CD1c-positive myeloid dendritic cell (primary cell): ENCODE measurements around the gene TNNI3K.

Experiments
- DNase-seq: peaks from one replicate; pipeline ENCODE4 v3.0.0-alpha.2; 2016; ENCODE audit errors: extremely low spot score

Gene TNNI3K

DNA sequence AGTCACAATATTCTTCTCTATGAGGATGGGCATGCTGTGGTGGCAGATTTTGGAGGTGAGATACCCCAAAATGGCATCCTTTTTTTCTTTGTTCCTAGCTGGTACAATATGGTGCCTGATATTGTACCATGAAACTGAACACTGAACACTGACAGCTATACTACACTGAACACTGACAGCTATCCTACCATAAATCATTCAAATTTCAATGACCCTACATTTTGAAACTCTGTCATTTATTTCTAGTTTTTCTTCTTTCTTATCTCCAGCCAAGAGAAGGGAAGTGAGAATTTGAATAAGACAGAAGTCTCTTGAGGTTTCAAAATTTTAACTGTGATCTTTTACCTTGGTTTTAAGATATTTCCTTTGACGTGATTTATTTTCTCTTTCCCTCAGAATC lies 200.9 kb downstream of the TNNI3K start:
- DNase-seq = no peak

DNA sequence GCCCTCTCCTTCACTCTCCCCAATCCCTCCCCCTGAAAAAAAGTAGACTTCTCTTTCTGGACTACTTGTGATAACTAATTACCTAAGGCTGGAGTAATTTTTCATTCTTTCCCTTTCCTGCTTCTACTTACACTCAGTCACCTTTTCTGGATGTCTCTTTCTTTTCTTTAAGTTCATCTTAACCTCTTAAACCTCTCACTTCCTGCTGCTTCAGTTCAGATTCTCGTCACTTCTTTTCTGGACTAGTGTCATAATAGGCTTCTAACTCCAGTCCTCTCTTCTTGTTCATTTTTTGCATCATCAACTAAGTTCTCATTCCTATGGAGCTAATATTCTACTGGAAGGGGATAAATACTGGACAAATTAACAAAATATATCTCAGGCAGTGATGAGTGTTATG lies 201.8 kb downstream of the TNNI3K start:
- no peak for DNase-seq

DNA sequence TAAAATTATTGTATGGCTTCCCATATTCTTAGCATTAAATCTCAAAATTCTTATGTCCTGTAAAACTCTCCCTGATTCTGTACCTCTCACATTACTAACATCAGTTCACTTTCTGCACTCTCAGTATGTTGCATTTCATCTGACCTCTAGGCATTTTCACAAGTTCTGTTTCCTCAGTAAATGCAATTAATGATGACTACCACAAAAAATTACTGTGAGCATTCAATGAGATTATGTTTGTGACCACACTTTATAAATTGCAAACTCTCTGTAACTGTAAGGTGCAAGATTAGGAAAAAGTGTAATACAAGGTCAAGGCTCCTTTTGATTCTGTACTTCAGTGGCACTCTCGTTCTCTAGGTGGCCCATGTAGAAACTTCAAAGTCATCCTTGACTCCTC lies 216.8 kb downstream of the TNNI3K start:
- no peak for DNase-seq

DNA sequence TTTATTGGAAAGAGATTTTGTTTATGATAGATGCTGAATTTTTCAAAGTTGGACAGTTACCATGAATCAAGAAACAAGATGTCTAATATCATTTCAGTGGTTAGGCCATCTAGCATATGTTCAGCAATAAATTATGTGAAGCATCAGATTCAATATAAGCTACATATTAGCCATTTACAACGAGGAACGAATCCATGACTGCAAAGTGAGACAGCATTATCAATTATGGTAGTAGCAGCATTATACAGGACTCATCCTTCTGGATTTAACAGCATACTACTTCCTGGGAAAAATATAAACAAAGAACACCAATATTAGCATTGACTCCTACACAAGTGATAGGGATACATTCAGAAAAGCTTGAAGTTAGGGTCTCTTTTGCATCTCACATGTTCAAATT lies 218.1 kb downstream of the TNNI3K start:
- DNase-seq = no peak

DNA sequence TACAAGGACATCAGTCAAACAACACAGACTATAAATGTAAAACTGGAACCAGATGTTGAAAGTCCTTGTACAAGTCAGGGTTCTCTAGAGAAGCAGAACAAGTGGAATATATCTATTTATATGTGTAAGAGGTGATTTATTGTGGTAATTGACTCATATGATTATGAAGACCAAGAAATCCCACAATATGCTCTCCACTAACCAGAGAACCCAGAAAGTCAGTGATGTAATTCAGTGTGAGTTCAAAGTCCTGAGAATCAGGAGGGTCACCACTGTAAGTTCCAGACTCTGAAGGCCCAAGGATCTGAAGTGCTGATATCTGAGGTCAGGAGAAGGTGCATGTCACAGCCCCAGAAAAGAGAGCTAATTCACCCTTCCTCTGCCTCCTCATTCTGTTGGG lies 220.2 kb downstream of the TNNI3K start:
- no peak for DNase-seq

DNA sequence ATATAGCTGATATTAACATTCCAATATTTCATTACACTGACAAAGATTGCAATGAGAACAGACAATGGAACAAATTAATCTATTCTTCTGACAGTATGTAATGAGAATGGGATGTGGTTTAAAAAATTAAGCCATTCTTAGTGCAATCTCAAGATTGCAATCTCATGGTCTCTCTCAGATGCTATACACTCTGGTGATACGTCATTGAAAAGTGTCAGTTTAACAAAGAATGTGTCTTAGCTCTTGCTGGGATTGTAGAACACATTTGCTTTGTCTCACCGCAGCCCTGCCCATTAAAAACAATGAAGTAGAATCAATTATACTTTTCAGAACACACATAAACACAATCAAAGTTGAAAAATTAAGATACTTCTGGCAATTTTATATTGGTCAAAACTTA lies 222.1 kb downstream of the TNNI3K start:
- no peak for DNase-seq

DNA sequence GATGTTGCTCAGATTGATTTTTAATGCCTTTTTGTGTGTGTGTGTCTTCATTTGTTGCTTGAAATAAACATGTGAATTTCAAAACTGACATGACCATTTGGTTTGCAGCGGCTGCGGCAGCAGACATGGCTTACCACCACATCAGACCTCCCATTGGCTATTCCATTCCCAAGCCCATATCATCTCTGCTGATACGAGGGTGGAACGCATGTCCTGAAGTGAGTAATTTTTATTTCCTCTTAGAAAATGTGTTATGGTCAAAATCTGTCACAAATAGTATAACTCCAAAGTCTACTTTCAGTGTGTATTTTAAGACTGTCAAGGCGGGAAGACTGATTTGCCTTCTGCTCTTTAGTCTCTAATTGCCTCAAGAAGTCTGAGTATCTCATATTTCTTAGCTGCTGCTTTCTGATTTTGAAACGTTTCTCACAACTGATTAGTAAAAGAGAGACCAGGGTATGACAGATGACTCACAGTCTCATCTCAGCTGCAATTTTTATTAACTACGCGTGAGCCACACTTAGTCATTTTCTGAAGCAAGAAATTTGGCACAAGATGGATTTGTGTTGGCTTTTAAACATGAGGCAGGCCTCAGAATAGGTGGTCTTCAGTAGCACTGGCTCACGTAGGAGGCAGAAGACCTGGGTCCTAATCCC lies 228.3 kb downstream of the TNNI3K start:
- no peak for DNase-seq

DNA sequence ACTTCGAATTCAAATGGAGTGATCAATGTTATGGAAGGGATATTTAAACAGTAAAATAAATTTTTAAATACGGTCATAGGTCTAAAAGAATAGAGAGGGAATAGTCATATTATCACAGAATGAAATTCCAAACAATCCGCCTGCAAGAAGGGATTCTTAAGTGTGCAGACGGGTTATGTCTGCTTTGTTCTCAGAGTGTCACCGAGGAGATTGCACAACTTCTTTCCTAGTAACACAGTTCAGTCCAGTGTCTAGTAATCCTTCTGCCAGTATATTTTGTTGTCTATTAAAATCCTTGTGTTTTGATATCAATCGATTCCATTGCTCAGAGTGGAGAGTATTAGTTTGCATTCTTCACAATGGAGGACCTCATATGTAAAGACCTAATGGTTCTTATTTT lies 228.8 kb downstream of the TNNI3K start:
- DNase-seq = no peak

DNA sequence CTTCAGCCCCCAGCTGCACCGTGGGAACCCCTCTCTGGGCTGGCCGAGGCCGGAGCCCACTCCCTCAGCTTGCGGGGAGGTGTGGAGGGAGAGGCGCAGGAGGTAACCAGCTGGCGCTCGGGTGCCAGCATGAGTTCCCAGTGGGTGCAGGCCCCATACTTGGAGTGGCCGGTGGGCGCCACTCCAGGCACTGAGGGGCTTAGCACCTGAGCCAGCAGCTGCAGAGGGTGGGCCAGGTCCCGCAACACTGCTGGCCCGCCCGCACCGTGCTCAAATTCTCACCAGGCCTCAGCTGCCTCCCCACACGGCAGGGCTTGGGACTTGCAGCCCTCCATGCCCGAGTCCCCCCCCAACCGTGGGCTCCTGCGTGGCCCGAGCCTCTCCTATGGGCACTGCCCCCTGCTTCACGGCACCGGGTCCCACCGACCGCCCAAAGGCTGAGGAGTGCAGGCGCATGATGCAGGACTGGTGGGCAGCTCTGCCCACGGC lies 230.1 kb downstream of the TNNI3K start:
- no peak for DNase-seq

DNA sequence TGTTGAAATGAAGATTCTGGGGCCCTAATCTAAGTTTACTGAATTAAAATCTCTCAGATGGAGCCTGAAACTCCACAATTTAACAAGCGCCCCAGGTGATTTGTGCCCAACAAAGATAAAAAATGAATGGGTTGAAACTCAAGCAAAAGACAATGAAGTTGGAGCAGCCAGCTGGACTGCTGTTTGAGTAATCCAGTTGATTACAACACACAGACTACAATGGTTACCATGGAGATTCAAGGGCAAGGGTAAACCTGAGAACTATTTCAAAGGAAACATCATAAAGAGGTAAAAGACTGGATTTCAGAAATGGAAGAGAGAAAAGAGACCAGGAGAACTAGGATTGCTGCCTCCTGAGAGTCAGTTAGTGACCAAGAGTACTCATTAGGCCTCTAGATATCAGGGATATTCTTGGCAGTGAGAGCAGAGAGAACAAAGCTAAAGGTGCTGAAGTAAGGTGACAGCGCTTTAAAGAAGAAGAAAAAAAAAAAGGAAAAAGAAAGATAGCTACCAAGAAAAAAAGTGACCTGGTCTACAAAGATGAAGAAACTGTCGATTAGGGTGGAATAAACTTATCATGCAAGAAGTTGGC lies 232.7 kb downstream of the TNNI3K start:
- no peak for DNase-seq

DNA sequence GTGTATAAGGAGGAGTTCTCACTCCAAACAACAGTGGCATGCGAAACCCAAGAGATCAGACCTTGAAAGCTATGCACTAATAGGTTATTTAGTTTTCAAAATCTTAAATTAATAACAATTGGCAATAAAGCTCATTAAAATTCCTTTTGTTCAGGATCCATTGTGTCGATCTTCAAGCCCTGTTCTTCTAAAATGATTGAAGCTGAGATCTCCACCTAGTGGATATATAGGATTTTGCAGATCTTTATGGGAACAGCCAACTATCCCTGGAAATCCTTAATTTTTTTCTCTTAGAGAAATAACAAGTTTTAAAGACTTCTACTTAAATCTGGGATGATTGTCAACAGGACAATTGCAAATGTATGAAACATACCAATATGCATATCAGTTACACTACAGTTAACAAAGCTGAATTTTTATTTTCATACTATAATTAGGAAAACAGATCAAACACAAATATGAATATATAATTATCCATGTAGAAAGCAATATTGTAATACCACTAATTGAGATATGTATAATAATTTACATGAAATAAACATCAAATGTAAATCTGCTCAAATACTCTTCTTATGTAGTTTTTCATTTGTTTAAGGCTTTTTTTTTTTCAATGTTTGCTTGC lies 233.9 kb downstream of the TNNI3K start:
- DNase-seq = peak; percentile 19

DNA sequence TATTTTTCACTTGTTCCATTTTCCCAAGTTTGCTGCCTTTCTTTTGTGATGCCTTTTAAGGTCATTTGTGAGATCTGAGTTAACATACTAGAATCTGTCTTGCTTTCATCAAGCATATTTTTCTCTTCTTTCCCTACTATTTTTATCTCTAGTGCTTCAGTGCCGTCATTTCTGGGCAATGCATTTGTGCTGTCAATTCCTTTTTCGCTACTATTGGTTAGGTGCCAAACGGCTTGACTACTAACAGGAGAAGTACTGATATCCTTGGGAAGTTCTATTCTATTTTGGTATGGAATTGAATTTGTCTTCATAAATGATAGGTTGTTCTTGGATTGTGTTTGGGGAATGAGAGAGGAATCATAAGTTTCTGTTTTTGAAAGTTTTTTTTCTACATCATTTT lies 235.1 kb downstream of the TNNI3K start:
- DNase-seq = no peak

DNA sequence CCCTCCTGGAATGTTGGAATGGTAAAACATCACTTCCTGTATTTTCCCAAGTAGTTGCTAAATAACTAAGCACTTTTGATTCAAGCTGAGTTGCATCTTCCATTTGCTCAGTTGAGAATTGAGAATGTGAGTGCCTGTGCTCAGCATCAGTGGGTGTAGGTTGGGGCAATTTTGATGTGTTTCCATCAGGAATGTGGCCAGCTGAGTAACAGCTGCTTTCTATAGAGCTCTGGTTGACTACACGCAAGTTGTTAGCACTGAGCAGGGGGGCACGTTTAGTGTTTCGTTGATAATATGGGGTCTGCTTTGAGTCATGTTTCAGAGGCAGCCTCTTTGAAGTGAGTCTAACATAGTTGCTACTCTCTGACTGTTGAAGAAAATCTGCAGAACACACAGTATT lies 235.7 kb downstream of the TNNI3K start:
- DNase-seq = no peak

DNA sequence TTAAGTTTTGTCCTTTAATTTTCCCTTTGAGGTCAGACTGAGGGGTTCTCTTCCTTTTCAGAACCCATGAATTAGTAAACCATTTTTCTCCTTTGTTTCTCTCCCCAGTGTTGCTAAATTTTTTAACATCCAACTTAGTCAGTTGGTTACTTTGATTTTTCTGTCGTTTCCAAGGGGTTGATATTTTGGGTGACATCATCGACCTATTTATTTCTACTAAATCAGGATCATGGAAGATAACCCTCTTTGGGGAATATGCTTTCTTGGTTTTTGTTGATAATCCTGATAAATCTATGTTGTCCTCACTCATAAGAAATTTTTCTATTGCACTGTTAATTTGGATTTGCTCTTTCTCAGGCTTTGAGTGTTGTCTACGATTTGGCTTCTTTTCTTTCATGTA lies 236.3 kb downstream of the TNNI3K start:
- no peak for DNase-seq

DNA sequence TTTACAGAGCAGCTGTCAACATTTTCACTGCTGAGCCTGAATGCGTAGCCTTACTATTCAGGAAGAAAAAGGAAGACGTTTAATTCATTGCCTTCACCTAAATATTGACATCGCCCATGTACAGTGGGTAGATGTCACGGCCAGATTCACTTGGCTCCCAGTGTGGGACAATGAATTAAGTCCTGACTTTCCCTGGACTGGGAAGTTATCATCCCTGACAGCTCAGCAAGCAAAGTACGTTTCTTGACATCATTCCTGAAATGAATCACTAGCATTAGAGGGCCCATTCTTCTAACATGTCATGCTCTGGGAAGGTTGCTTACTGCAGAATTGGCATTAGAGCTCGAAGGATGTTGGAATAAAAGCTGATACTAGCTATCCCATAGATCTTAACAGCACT lies 239.4 kb downstream of the TNNI3K start:
- DNase-seq = no peak

DNA sequence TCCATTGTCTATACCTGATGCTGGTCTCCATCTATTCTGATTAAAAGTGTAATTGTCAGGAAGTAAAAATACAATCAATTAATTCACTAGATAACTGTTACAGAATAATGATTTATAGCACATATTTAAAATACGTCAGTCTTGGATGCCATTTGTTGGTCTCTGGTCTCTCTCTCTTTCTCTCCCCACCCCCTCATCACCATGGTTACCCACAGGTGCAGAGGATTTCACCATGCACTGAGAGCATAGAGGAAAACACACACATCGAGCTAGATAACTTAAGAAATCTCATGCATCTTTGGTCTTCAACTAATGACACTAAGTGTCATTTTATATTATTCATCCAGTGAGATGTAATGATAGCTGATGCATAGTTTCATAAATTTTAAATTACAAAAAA lies 243.8 kb downstream of the TNNI3K start:
- DNase-seq = no peak

DNA sequence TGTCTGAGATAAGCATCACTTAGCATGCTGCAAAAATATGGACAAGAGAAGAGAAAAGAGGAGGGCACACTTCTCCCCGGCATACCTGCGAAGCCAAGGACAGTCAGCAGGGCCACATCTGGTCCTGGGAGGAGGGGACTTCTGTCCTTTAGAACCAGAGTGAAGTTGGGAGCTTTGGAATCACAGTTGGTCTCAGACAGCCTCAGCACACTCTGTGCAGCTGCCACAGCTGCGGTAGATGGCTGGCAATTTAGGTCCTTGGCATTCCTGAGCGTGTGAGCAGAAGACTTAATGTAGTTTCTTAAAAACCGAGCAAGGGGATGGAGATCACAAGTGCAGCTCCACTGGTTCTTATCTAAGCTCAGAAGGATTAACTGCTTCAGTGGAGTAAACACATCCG lies 244.9 kb downstream of the TNNI3K start:
- DNase-seq = no peak

DNA sequence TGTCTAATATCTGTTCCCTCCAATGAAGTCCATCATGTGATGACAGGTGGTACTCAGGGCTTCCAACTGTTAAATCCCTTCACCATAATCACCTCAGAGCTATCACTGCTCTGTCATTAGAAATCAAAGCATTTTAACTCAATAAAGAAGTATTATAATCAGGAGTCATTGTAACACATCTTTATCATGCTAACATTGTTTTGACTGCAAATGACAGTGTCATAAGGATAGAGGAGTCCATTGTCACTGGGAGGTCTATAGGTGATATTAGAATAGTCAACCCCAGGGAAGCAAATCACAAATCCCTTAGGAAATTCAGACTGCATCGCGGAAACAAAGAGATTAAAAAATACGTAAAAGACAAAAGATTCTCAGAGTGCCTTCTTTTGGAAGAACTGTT lies 246.4 kb downstream of the TNNI3K start:
- DNase-seq = no peak

DNA sequence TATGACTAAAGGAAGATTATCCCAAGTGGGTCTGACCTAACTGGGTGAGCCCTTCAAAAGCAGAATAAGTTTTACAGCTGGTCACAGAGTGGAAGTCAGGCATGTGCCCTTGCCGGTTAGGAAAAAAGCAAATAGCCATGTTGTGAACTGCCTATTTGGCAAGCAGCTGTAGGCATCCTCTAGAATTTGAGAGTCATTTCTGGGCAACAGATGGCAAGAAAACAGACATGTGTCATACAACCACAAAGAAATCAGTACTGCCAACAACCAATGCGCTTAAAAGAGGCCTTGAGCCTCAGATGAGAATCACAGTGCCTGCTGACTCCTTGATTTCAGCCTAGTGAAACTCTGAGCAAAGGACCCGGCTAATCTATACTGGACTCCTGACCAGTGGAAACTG lies 250.4 kb downstream of the TNNI3K start:
- no peak for DNase-seq

DNA sequence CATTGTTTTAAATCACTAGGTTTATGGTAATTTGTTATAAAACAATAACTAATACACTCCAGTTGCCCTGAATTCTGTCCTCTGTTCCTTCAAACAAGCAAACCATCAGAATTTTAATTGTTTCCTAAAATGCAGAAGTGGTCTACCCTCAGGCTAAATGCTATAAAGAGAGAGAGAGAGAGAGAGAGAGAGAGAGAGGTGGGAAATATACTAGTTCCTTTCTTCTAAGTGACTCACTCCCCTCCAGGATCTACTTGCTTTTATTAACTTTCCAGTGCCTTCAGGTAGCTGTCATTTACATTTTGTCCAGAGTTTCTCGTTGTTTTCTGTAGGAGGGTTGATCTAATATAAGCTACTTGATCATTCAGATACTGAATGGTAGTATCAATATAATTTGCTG lies 250.8 kb downstream of the TNNI3K start:
- no peak for DNase-seq

DNA sequence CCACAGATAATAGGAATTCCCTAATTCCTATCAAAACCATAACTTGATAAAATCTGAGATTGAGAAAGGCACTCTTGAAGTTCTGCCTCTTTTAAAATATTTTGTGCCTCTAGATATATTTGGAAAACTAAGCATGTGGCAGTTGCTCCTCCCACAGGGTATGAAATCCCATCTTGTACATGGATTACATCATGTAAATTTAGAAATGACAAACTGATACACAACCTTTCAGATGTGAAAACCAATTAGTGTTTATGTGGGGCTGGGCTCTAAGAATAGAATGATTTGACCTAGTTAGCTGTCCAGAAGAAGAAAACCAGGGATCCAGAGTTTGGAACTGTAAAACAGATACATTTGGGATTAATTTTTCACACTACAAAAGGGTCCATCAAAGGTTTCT lies 261.5 kb downstream of the TNNI3K start:
- DNase-seq = no peak

DNA sequence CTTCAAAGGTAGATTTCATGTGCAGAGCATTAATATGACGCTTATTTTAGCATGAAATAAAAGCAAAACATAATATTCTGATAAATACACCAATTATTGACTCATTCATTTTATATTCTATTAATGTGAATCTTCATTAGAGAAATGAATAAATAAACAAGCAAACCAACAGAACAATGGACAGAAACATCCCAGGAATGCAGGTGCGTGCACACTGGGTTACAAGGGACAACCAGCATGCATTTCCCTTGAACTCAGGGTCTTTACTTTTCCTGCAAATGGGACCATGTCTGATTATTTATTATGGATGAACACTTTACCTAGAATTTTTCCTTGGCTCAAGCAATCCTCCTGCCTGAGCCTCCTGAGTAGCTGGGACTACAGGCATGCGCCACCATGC lies 263.7 kb downstream of the TNNI3K start:
- no peak for DNase-seq

DNA sequence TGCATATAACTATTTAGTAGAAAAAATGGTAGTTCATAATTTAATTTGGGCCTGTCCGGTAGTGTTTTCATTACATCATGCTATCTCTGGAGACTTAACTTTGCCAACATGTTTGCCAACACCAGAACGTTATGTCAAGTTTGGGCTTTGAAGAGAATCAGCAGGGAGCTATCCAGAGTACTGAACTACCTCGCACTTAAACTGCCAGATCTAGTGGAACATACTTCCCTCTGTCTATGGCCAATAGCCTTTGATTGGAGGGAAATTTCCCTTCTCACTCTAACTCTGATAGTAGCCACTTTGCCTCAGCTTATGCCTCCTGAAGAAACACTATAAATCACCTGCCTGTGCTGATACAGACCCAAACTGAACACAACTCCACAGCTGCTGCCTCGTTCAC lies 267.2 kb downstream of the TNNI3K start:
- DNase-seq = no peak

DNA sequence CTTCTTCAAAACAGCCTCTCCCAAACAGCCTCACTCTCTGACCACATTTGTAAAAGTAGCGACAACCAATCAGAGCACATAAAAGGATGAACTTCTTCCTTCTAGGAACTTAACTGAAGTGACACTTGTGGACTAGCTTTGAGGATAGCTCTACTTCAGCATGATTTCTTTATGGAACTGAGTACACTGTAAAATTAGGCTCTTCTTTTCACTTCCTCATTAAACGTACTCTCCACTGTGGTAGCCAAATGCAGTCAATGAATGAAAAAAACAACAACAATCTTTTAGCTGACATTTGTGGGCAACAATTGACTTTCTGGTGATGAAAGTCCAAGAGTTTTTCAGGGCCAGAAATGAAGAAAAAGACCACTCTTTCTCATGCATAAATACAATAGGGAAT lies 267.7 kb downstream of the TNNI3K start:
- no peak for DNase-seq
